ENCODE results near the gene SLC7A1. TPM values are rescaled to one million over a fixed set of nuclear protein-coding genes. Genes with fewer than 3 reads are reported as not detected.

Gene SLC7A1
- total RNA-seq, 3 donors from 2014 or later: 6.6 to 15.4 (median 12.7) TPM

- no peak for DNase-seq (ENCODE audit: low spot score in 2 of 2)
- no peak for TF ChIP-seq POLR2AphosphoS5 (IDR thresholded peaks at IDR 0.05)
- no peak for TF ChIP-seq CTCF (IDR thresholded peaks at IDR 0.05)
- no peak for TF ChIP-seq POLR2A (IDR thresholded peaks at IDR 0.05)
- no peak overlapping the region for H3K27ac ChIP-seq
- H3K9me3 ChIP-seq: no peaks in the 10 kb centered on the region
- no peaks in the 10 kb centered on the region for H3K27me3 ChIP-seq
- intact Hi-C loops (cut with DNase I; ENCODE audit: low total_unique reads): no loop called here
- H3K36me3 ChIP-seq: no peaks in the 10 kb centered on the region
- H3K4me1 ChIP-seq: no peaks in the 10 kb centered on the region
- H3K4me3 ChIP-seq: no peak overlapping the region
These were observed 56.8 kb downstream of the SLC7A1 start for GRCh38 chr13:29538652-29539040.

- TF ChIP-seq CTCF (IDR thresholded peaks at IDR 0.05) (no peak), POLR2A (IDR thresholded peaks at IDR 0.05) (no peak), POLR2AphosphoS5 (IDR thresholded peaks at IDR 0.05) (no peak)
- no peak overlapping the region for H3K27ac ChIP-seq
- intact Hi-C loops (cut with DNase I; ENCODE audit: low total_unique reads): no loop called here
These were observed 57.5 kb downstream of the SLC7A1 start for GRCh38 chr13:29537736-29538651.

GRCh38 chr13:29536853-29537252, 58.6 kb downstream of the SLC7A1 start:
- Histone ChIP-seq H3K27me3 (no peaks in the 10 kb centered on the region), H3K9me3 (no peaks in the 10 kb centered on the region), H3K4me3 (no peak overlapping the region), H3K4me1 (no peaks in the 10 kb centered on the region), H3K27ac (no peak overlapping the region), H3K36me3 (no peaks in the 10 kb centered on the region)
- intact Hi-C loops (cut with DNase I; ENCODE audit: low total_unique reads): no loop called here
- TF ChIP-seq POLR2AphosphoS5 (IDR thresholded peaks at IDR 0.05) (no peak), CTCF (IDR thresholded peaks at IDR 0.05) (no peak), POLR2A (IDR thresholded peaks at IDR 0.05) (no peak)
- DNase-seq (ENCODE audit: low spot score in 2 of 2): no peak

More at GRCh38 chr13:29537736-29538651, 57.5 kb downstream of the SLC7A1 start:
- DNase-seq (ENCODE audit: low spot score in 2 of 2): no peak
- no peaks in the 10 kb centered on the region for H3K27me3 ChIP-seq
- H3K4me3 ChIP-seq: no peak overlapping the region
- H3K36me3 ChIP-seq: no peaks in the 10 kb centered on the region
- H3K9me3 ChIP-seq: no peaks in the 10 kb centered on the region
- H3K4me1 ChIP-seq: no peaks in the 10 kb centered on the region

GRCh38 chr13:29535663-29536655, 59.5 kb downstream of the SLC7A1 start:
- no peak for DNase-seq (ENCODE audit: low spot score in 2 of 2)
- intact Hi-C loops (cut with DNase I; ENCODE audit: low total_unique reads): no loop called here
- Histone ChIP-seq H3K9me3 (no peaks in the 10 kb centered on the region), H3K4me3 (no peak overlapping the region), H3K4me1 (no peaks in the 10 kb centered on the region), H3K36me3 (no peaks in the 10 kb centered on the region), H3K27me3 (no peaks in the 10 kb centered on the region), H3K27ac (no peak overlapping the region)
- TF ChIP-seq CTCF (IDR thresholded peaks at IDR 0.05): no peak
- TF ChIP-seq POLR2A (IDR thresholded peaks at IDR 0.05): no peak
- no peak for TF ChIP-seq POLR2AphosphoS5 (IDR thresholded peaks at IDR 0.05)

Measured in breast epithelium (tissue), 4 donors.